ENCODE data around the gene CNN2.

DNA sequence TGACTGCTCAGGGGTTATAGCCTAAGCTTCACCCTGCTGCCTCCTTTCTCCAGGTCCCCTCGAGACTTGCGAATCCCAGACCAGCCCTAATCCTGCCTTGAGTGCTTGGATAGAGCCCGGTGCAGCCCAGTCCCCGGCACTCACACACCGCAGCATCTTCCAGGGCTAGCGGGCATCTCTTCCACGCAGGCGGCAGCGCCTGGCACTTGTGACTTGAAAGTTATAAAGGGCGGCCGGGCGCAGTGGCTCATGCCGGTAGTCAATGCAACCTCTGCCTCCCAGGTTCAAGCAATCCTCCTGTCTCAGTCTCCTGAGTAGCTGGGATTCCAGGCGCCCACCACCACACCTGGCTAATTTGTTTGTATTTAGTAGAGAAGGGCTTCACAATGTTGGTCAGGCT is 40.3 kb upstream of the CNN2 start:
- no peak for TF ChIP-seq SP1 (IDR thresholded peaks at IDR 0.05)
- TF ChIP-seq HDGF (IDR thresholded peaks at IDR 0.05; ENCODE audit: borderline replicate concordance) = no peak
- TF ChIP-seq FOXK2 (IDR thresholded peaks at IDR 0.05) = no peak
- no peak for TF ChIP-seq ELF4 (IDR thresholded peaks at IDR 0.05)
